Mucosa of descending colon (tissue), 3 donors: ENCODE results near the gene AFG3L2. TPM values are rescaled to one million over a fixed set of nuclear protein-coding genes. Genes with fewer than 3 reads are reported as not detected.
"Not testable (repeated sequence)": the region's sequence is repeated elsewhere in the genome, so short reads cannot be mapped to it uniquely, and the experiment has no call there.

ENCODE experiments used
- ATAC-seq: fragments of 200-7000 bp; cut with Tn5 transposase; one replicate; pipeline ENCODE4 v1.9.1; 2020; ENCODE audit warnings: mild to moderate bottlenecking, moderate library complexity
- DNase-seq, 3 donors: peaks; one replicate each; pipeline ENCODE4 v3.0.0-alpha.2; 2020
- H3K36me3 ChIP-seq: fragments of 200-600 bp; one replicate; pipeline ENCODE4 v1.8.0; 2021; ENCODE audit warnings: low read depth, mild to moderate bottlenecking
- H3K4me1 ChIP-seq: fragments of 200-600 bp; one replicate; pipeline ENCODE4 v1.8.0; 2021; ENCODE audit warnings: low read depth, mild to moderate bottlenecking
- H3K4me3 ChIP-seq: fragments of 200-600 bp; one replicate; pipeline ENCODE4 v1.8.0; 2021; ENCODE audit warnings: mild to moderate bottlenecking
- H3K9me3 ChIP-seq: fragments of 200-600 bp; one replicate; pipeline ENCODE4 v1.8.0; 2021; ENCODE audit warnings: mild to moderate bottlenecking
- intact Hi-C, 2 donors: fragments of 100-400 bp; cut with DNase I in 1 of 2; cut with micrococcal nuclease in 1 of 2; formaldehyde crosslinking; loops; one replicate each; pipeline versions ENCODE4 v1.11.0 to v1.11.1; 2022; cut with DNase I, micrococcal nuclease
- total RNA-seq, 3 donors: library from RNA; stranded (reverse); fragmentation: NEBNext Ultra II Directional in 2 of 3; extraction: Animal tissue kit (Norgen Biotek cat#: 25700) in 2 of 3; gene quantifications; one replicate each; pipeline versions ENCODE4 v1.2.1 to v1.2.4, GENCODE V29; 2021 to 2023
- TF ChIP-seq, protein P1 (sequence below): fragments of 200-600 bp; IDR thresholded peaks from one replicate; pipeline ENCODE4 v1.8.0; 2022; ENCODE audit warnings: antibody characterized with exemption, mild to moderate bottlenecking
- donor health status: DM: no; HTN: no; CAD: no; lungs with moderate emphysema.
- donor health status: DM: no; HTN: no; CAD: no.
- donor health status: DM: no; HTN: yes; CAD: no.

Gene AFG3L2
- total RNA-seq, 3 donors from 2014 or later: 68.5 to 104 (median 93.1) TPM

DNA sequence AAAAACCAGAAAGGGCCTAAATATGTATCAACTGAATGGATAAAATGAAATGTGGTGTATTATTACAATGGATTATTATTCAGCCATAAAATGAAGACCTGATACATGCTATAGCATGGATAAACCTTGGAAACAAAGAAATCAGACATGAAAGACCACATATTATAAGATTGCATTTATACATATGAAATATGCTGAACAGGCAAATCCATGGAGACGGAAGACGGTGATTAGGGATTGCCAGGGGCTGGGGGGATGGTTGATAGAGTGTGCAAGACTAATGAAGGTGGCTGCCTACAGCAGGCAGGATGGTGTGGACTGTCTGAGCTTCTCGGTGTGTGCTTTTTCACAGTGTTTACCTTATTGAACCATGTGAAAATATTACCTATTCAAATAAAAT lies 11.4 kb upstream of the AFG3L2 start:
- intact Hi-C loops: no loop called here
- ATAC-seq: no peak
- Histone ChIP-seq H3K36me3 (no peaks in the 10 kb centered on the region), H3K4me1 (no peaks in the 10 kb centered on the region), H3K4me3 (no peak overlapping the region), H3K9me3 (no peaks in the 10 kb centered on the region)
- TF ChIP-seq, protein P1, sequence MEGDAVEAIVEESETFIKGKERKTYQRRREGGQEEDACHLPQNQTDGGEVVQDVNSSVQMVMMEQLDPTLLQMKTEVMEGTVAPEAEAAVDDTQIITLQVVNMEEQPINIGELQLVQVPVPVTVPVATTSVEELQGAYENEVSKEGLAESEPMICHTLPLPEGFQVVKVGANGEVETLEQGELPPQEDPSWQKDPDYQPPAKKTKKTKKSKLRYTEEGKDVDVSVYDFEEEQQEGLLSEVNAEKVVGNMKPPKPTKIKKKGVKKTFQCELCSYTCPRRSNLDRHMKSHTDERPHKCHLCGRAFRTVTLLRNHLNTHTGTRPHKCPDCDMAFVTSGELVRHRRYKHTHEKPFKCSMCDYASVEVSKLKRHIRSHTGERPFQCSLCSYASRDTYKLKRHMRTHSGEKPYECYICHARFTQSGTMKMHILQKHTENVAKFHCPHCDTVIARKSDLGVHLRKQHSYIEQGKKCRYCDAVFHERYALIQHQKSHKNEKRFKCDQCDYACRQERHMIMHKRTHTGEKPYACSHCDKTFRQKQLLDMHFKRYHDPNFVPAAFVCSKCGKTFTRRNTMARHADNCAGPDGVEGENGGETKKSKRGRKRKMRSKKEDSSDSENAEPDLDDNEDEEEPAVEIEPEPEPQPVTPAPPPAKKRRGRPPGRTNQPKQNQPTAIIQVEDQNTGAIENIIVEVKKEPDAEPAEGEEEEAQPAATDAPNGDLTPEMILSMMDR: no peak
- no peak for DNase-seq

DNA sequence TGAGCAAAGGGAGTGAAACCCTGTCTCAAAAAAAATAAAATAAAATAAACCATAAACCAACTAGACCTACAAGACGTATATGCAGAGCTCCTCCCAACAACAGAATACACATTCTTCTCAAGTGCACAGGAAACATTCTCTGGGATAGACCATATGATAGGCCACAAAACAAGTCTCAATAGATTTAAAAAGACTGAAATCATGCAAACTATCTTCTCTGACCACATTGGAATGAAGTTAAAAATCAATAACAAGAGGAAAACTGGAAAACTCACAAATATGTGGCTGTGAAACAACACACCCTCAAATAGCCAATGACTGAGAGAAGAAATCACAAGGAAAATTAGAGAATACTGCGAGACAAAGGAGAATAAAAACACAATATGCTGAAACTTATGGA lies 7.2 kb upstream of the AFG3L2 start:
- ATAC-seq (no peak), DNase-seq (no peak)
- intact Hi-C loops: no loop called here
- TF ChIP-seq, protein P1: no peak
- Histone ChIP-seq H3K9me3 (no peaks in the 10 kb centered on the region), H3K4me1 (no peaks in the 10 kb centered on the region), H3K4me3 (no peak overlapping the region), H3K36me3 (no peaks in the 10 kb centered on the region)

DNA sequence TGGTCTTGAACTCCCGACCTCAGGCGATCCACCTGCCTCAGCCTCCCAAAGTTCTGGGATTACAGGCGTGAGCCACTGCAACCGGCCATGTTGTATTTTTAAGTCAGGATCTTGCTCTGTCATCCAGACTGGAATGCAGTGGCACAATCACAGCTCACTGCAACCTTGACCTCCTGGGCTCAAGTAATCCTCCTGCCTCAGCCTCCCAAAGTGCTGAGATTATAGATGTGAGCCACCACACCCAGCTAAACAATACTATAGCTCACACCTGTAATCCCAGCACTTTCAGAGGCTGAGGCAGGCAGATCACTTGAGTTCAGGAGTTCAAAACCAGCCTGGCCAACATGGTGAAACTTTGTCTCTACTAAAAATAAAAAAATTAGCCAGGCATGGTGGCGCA lies 6.7 kb upstream of the AFG3L2 start:
- ATAC-seq, H3K4me1 ChIP-seq, DNase-seq, H3K4me3 ChIP-seq, H3K9me3 ChIP-seq, H3K36me3 ChIP-seq, intact Hi-C loops: not testable (repeated sequence)

DNA sequence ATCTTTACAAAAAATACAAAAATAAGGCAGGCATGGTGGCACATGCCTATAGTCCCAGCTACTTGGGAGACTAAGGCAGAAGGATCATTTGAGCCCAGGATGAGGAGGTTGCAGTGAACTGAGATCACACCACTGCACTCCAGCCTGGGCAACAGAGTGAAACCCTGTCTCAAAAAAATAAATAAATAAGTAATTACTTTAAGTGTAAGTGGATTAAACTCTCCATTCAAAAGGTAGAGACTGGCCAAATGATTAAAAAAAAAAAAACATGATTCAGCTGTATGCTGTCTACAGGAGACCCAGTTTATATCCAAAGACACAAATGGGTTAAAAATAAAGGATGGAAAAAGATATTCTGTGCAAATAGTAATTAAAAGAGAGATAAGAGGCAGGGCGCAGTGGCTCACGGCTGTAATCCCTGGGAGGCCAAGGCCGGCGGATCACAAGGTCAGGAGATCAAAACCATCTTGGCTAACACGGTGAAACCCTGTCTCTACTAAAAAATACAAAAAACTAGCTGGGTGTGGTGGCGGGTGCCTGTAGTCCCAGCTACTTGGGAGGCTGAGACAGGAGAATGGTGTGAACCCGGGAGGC lies 5.3 kb upstream of the AFG3L2 start:
- H3K4me1 ChIP-seq, DNase-seq, H3K9me3 ChIP-seq, H3K4me3 ChIP-seq, intact Hi-C loops, H3K36me3 ChIP-seq, ATAC-seq: not testable (repeated sequence)

DNA sequence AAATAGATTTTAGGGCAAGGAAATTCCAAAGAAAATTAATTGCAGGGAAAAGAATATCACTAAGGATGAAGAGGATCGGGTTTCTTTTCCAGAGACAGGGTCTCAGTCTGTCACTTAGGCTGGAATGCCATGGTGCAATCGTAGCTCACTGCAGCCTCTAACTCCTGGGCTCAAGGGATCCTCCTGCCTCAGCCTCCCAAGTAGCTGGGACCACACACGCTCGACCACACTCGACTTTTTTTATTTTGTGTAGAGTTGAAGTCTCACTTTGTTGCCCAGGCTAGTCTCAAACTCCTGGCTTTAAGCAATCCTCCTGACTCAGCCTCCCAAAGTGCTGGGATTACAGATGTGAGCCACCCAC lies 1.2 kb upstream of the AFG3L2 start:
- H3K9me3 ChIP-seq, DNase-seq, H3K4me3 ChIP-seq, ATAC-seq, intact Hi-C loops, H3K36me3 ChIP-seq: not testable (repeated sequence)
- peaks cover 22% of the 10 kb centered on the region for H3K4me1 ChIP-seq

DNA sequence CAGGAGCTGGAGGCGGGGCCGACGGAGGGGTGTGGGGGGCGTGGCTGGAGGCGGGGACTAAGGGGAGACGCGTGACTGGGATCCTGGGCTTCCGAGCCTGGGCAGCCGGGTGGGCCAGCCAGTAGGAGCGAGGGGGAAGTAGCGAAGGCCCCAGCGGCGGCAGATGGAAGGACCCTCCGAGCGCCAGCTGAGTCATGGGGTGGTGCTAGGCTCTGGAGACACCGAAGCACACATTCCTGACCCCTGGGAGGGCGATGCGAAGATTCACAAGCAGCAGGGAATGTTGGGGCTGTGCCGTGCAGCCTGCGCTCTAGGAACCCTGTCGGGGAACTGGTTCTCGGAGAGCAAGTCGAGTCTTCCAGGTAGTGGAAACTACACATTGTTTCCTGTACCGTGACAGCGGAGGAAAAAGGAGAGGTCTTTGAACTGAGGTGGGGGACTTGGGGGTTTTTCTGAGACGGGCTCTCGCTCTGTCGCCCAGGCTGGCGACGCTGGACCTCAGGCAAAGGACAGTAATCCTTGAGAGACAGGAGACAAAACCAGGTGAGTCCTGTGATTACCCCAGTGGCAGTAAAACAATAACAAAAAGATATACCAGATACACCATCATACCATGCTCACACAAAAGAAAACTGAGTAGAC lies 650 bp upstream of the AFG3L2 start:
- Histone ChIP-seq H3K9me3 (no peaks in the 10 kb centered on the region), H3K4me3 (no peak overlapping the region), H3K36me3 (no peaks in the 10 kb centered on the region), H3K4me1 (peaks cover 25% of the 10 kb centered on the region)
- no peak for DNase-seq
- TF ChIP-seq, protein P1: no peak
- ATAC-seq: no peak
- intact Hi-C loops: no loop called here

DNA sequence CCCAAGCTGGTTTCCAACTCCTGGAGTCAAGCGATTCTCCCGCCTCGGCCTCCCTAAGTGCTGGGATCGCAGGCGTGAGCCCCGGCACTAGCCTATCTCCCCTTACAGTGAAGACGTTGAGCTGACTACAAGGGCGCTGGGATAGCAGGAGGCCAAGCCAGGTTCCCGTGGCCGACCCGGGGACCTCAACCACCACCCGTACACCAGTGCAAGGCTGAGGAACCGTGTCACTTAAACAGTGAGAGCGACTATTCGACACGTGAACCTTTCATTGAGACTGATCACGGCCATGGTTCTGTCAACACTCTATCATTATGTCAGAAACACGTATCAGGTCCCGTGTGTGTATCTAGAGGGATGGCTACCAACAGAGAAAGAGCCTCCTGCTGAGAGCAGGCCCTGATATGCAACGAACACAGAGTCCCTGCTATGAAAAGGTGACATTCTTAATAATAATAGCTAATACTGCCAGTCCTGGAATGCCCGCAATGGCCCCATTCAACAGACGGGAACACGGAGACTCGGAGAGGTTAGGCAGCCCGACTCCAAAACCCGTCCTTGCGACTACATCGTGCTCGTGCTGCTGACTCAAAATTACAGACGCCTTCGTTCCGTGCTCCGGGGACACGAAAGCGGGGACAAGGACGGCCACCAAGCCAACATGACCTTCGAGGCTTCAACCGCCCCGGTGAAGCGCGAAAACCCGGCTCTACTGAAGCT lies 833 bp downstream of the AFG3L2 start:
- Histone ChIP-seq H3K4me3 (peak overlapping the region; percentile 86), H3K36me3 (no peaks in the 10 kb centered on the region), H3K9me3 (no peaks in the 10 kb centered on the region), H3K4me1 (peaks cover 35% of the 10 kb centered on the region)
- DNase-seq (peak; percentile 43 to 64 (median 54)), ATAC-seq (no peak)
- TF ChIP-seq, protein P1: no peak
- intact Hi-C loops: no loop called here
